ENCODE results near the gene DCHS1. TPM values are rescaled to one million over a fixed set of nuclear protein-coding genes. Genes with fewer than 3 reads are reported as not detected.

The DCHS1 gene
- total RNA-seq, 1 donor from 2014 or later, result 177 TPM

GRCh38 chr11:6601041-6601461 lies 54.6 kb downstream of the DCHS1 start:
- DNase-seq (ENCODE audit: extremely low read depth, low read depth, low spot score), result no peak

DNA sequence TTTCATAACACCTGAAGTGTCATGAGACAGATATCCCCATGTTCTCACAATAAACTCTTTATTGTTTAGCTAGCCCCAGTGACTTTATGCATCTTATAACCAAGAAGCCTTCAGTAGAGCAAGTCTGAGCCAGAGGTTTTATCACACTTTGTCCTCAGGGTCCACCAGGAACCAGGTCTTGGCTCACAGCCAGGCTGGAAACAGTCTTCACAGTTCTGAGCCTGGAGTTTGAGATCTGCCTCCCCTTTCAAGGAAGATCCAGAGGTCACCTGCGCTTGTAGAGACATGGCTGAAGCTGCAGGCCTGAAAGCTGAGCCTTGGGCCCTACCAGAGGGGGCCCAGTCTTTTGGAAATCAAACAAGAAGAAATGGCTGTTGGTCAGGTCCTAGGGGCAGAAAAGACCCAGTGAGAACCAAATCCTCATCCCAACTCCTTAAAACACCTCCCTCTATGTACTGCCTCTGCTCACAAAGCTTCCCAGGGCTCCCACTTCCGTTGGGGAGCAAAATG lies 55.7 kb downstream of the DCHS1 start:
- DNase-seq (ENCODE audit: extremely low read depth, low read depth, low spot score), result no peak

- DNase-seq (ENCODE audit: extremely low read depth, low read depth, low spot score), result no peak
Measured at GRCh38 chr11:6599449-6599848, 56.2 kb downstream of the DCHS1 start.

- DNase-seq (ENCODE audit: extremely low read depth, low read depth, low spot score), result no peak
Measured at GRCh38 chr11:6598555-6598954, 57.1 kb downstream of the DCHS1 start.

DNA sequence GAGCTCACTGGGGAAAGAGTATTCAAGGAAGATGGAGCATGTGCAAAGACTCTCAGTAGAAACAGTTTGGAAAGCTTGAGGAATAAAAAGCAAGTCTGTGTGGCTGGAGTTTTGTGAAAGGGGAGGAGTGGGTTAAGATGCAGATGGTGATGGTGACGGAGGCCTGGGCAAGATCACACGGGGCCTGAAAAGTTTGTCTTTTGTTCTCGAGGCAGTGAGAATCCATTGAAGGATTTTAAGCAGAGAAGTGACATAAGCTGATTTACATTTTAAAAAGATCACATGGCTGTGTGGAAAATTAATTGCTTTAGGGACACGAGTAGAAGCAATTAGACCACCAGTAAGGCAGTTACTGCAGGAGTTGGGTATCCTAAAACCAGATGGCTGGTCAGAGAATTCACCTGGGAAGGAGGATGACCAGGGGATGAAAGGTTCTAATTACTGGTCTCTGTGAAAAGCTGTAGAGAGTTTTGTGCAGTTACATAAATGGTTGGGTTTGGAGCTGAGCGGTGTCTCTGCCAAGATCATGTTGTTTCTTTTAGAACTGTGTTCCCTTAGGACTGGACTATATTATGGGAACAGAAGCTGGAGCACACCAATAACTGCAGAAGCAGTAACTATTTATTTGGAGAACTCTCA lies 59.3 kb downstream of the DCHS1 start:
- DNase-seq (ENCODE audit: extremely low read depth, low read depth, low spot score), result no peak

DNA sequence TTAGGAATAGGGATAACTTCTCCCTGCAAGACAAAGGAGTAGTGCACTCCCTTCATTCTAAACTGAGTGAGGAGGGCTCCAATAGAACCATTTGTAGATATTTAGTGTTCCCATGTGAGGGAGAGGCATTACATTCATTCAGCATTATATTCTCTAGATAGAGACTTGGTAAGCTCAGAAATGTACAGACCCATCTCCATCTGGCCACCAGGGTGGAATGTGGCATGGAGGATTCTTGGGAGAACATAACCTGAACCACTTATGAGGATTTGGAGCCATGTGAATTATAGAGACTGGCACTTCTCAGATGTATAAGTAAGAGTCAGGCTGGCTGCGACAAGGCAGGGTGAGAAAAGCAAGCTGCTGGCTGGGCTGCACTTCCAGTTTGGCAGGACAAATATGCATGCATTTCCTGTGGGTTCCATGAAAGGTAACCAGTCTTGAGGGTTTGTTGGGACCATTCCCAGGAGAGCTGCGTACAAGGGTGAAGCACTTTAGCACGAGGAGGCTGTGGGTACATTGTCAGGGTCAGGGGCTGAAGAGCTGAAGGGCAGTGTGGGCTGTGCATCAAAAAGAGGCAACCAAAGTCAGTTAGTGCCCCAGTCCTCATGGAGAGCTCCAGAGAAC lies 61.4 kb downstream of the DCHS1 start:
- no peak for DNase-seq (ENCODE audit: extremely low read depth, low read depth, low spot score)

- DNase-seq (ENCODE audit: extremely low read depth, low read depth, low spot score), result no peak
Measured at GRCh38 chr11:6588018-6588417, 67.6 kb downstream of the DCHS1 start.

GRCh38 chr11:6587360-6587953 lies 68.2 kb downstream of the DCHS1 start:
- DNase-seq (ENCODE audit: extremely low read depth, low read depth, low spot score), result no peak

DNA sequence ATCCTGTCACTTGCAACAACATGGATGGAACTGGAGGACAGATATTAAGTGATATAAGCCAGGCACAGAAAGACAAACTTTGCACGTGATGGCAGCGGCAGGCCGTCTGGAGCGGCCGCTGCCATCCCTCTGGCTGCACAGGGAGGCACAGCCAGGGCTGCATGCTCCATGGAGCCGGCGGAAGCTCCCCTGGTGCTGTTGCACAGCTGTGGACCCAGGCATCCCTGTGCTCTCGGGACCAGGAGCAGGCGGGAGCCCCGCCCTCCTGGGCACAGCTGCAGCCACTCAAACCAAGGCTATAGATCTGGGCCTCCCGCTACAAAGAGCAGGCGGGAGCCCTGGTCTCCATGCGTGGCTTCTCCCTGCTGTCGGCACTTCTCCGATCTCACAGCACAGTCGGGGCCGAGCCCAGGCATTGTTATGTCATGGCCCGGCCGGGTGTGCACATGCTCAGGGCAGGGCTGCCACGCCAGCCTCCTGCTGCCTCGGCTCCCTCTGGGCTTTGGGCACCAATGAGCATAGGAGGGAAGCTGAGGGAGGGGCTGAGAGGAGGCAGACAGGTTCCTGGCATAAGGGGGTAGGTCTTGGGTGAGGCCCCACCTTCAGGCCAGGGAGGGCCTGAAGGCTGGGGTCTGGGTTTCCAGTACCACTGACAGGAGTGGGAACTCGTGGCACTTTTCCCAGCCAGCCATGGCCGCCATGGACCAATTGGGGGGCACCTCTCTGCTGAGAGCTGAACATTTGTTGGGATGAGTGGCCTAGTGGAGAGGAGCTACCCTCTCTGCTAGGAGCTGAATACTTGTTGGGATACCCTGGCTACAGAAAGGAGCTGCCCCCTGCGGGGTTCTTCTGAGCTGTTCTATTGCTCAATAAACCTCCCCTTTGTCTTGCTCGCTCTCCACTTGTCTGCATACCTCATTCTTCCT lies 68.9 kb downstream of the DCHS1 start:
- no peak for DNase-seq (ENCODE audit: extremely low read depth, low read depth, low spot score)

DNA sequence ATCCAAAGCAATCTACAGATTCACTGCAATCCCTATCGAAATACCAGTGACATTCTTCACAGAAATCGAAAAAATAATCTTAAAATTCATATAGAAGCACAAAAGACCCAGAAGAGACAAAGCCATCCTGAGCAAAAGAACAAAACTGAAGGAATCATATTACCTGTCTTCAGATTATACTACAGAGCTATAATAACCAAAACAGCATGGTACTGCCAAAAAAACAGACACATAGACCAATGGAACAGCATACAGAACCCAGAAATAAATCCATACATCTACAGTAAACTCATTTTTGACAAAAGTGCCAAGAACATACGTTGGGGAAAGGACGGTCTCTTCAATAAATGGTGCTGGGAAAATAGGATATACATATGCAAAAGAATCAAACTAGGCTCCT lies 71.1 kb downstream of the DCHS1 start:
- DNase-seq (ENCODE audit: extremely low read depth, low read depth, low spot score), result no peak

DNA sequence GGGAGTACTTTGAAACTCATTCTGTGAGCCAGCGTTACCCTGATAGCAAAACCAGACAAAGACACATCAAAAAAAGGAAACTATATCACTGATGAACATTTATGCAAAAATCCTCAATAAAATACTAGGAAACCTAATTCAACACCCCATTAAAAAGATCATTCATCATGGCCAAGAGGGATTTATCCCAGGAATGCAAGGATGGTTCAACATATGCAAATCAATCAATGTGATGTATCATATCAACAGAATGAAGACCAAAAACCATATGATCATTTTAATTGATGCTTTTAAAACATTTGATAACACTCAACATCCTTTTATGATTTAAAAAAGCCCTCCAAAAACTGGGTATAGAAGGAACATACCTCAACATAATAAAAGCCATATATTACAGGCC lies 72.0 kb downstream of the DCHS1 start:
- DNase-seq (ENCODE audit: extremely low read depth, low read depth, low spot score), result no peak

DNA sequence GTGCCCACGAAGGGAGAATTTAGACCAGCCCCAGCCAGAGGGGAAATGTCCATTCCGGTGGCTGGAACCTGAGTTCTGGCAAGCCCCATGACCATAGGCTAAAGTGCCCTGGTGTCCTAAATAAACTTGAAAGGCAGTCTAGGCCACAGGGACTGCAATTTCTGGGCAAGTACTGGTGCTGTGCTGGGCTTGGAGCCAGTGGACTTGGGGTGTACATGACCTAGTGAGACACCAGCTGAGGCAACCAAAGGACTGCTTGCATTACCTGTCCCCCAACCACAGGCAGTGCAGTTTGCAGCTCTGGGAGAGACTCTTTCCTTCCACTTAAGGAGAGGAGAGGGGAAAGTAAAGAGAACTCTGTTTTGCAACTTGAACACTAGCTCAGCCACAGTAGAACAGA lies 75.9 kb downstream of the DCHS1 start:
- no peak for DNase-seq (ENCODE audit: extremely low read depth, low read depth, low spot score)

- no peak for DNase-seq (ENCODE audit: extremely low read depth, low read depth, low spot score)
Measured at GRCh38 chr11:6578134-6578533, 77.5 kb downstream of the DCHS1 start.

DNA sequence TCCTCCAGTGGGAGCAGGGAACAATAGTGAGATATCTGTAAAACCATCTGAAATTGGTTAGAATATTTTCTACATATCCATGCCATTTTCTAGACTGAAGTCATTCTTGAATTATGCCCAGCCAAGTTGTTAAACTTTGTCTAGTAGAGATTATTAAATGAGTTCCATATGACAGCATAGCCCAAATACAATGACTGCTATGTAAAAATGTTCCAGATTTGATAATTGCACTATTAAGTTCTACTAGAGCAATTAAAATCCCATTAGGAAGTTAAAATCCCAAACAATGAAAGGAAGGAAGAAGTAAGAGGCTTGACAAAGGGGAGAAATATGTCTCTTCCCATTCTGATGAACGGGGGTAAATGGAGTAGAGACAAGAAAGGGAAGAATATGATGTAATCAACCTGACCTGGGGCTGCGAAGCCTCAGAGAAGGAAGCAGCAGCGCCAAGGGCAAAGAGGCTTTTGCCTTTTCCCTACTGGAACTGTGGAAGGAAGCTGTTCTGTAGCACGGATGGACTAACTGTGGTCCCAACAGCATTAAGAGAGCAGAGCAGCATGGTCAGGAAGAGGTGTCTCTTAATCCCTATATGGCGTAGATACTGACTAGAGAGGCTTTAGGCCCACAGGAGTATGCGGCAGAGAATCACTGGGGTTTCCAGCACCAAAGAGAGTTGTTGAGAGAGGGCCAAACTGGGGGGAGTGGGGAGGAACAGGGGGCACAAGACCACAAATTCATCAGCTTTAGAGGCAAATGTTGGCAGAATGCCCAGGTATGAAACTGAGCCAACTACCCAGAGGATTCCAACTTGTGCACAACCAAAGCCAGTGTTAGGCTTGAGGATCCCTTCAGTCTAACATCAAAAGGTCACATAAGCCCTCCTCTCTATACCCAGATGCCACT lies 78.9 kb downstream of the DCHS1 start:
- DNase-seq (ENCODE audit: extremely low read depth, low read depth, low spot score), result peak; percentile 36

DNA sequence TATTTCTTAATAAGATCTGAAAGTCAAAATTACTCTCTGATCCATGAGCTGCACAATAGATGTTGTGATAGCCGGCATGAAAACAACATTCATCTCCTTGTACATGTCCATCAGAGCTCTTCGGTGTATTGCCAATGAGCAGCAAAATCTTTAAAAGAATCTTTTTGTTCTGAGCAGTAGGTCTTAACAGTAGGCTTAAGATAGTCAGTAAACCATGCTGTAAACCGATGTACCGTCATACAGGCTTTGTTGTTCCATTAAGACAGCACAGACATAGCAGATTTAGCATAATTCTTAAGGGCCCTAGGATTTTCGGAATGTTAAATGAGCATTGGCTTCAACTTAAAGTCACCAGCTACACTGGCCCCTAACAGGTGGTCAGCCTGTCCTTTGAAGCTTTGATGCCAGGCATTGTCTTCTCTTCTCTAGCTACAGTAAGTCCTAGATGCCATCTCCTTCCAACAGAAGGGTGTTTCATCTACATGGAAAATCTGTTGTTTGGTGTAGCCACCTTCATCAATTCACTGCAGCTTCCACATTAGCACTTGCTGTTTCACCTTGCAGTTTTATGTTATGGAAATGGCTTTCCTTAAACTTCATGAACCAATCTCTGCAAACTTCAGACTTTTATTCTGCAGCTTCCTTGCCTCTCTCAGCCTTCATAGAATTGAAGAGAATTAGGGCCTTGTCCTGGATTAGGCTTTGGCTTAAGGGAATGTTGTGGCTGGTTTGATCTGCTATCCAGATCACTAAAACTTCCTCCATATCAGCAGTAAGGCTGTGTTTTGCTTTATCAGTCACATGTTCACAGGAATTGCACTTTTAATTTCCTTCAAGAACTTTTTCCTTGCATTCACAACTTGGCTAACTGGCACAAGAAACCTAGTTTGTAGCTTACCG lies 80.5 kb downstream of the DCHS1 start:
- DNase-seq (ENCODE audit: extremely low read depth, low read depth, low spot score), result no peak

- no peak for DNase-seq (ENCODE audit: extremely low read depth, low read depth, low spot score)
Measured at GRCh38 chr11:6572215-6572614, 83.4 kb downstream of the DCHS1 start.

DNA sequence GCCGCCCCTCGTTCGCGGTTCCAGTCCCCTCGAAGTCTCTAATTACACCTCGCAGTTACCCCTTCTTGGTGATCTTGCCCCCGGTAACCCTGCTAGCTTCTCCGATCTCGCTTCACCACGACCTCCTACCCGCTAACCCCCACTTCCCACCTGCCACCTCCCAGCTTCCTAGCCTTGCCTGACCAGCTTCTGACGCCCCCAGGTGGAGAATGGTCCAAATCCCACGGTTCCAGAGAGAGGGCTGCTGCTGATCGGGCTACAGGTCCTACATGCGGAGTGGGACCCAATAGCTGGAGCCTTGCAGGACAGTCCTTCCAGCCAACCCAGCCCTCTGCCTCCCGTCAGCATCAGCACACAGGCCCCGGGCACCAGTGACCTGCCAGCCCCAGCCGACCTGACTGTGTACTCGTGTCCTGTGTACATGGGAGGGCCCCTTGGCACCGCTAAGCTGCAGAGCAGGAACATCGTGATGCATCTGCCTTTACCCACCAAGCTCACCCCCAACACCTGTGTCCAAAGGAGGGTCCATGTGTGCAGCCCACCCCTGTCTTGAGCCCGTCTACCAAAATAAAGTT lies 84.1 kb downstream of the DCHS1 start:
- no peak for DNase-seq (ENCODE audit: extremely low read depth, low read depth, low spot score)
